Colon (tissue), 2 donors: ENCODE results near the gene ESRRA.

Experiments
- FAIRE-seq: peaks from 2 replicates; lab custom pipeline; 2012; peaks lifted over from hg19 to GRCh38; lab: Jason Lieb, UNC
- donor health status: control.
- donor health status: control.

Gene ESRRA

DNA sequence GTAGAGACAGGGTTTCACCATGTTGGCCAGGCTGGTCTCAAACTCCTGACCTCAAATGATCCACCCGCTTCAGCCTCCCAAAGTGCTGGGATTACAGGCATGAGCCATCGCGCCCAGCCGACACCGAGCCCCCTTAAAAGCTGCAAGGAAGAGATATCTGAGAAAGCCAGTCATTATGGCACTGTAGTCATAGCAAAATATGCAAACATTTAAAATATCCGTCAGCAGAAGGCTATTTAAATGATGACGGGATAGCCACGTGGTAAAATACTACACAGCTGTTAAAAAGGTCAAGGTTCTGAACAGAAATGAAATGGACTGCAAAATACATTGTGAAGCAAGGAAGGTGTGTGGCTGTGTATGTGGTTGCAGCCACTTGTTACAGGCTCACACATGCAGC lies 28.2 kb downstream of the ESRRA start:
- no peak for FAIRE-seq

GRCh38 chr11:64334764-64335735 lies 29.7 kb downstream of the ESRRA start:
- no peak for FAIRE-seq

DNA sequence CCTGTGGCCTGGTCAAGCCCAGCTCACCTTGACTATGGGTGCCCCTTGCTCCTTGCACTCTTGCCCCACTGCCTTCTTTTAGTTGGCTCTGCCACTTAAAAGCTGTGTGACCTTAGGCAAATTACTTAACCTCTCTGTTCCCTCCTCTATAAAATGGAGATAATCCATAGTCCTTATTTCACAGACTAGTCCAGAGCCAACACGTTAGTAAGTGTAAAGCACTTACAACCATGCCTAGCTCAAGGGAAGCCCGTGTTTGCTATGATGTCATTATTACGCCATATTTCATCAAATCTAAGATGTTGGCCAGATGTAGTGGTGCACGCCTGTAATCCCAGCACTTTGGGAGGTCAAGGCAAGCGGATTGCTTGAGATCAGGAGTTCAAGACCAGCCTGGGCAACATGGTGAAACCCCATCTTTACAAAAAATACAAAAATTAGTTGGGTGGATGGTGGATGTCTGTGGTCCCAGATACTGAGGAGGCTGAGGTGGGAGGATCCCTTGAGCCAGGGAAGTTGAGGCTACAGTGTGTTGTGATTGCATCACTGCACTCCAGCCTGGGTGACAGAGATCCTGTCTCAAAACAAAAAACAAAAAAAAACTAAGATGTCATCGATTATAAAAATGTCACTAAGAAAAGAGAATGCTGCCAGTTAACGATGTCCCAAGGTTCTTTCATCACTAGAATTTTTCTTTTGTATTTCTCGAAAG lies 32.4 kb downstream of the ESRRA start:
- no peak for FAIRE-seq

- no peak for FAIRE-seq
Observed at GRCh38 chr11:64338716-64339115, 33.4 kb downstream of the ESRRA start.

- no peak for FAIRE-seq
Observed at GRCh38 chr11:64339286-64339685, 34.0 kb downstream of the ESRRA start.

- FAIRE-seq = no peak
Observed at GRCh38 chr11:64339754-64340408, 34.6 kb downstream of the ESRRA start, which contains the start of gene CCDC88B. CCDC88B (plus strand) TSS chr11:64340204; CDS start chr11:64340267, 63 bp downstream.

DNA sequence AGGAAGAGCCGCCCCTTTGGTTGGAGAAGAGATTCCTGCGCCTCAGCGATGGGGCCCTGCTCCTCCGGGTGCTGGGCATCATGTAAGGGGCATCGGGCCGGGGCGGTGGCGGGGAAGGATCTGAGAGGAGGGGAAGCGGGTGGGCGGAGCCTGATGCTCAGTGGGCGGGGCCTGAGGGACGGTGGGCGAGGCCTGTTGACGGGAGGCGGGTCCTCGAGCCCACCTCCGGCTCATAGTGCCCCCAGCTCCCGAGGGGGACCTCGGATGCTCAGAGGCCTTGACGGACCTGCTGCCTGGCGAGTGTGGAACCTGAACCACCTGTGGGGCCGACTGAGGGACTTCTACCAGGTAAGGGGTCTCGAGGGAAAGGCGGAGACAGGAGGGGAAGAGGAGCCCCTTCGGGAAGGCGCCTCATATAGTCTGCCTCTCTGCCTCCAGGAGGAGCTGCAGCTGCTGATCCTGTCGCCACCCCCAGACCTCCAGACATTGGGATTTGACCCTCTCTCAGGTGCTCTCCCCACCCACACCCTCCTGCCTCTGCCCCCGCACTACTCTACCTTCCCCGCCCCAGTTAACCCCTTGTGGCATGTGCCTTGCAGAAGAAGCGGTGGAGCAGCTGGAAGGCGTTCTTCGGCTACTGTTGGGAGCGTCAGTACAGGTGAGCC lies 35.5 kb downstream of the ESRRA start:
- FAIRE-seq = no peak

- FAIRE-seq = no peak
Observed at GRCh38 chr11:64341429-64341828, 36.1 kb downstream of the ESRRA start.

GRCh38 chr11:64341851-64342791 lies 36.8 kb downstream of the ESRRA start:
- FAIRE-seq = no peak

- FAIRE-seq = no peak
Observed at GRCh38 chr11:64342869-64343745, 37.8 kb downstream of the ESRRA start.

- FAIRE-seq = no peak
Observed at GRCh38 chr11:64343767-64344559, 38.6 kb downstream of the ESRRA start.

DNA sequence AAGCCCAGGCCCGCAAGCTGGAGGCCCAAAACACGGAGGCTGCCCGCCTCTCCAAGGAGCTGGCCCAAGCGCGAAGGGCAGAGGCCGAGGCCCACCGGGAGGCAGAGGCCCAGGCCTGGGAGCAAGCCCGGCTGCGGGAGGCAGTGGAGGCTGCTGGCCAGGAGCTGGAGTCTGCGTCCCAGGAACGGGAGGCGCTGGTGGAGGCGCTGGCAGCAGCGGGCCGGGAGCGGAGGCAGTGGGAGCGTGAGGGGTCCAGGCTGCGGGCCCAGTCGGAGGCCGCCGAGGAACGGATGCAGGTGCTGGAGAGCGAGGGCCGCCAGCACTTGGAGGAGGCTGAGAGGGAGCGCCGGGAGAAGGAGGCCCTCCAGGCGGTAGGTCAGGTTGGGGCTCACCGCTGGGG lies 39.5 kb downstream of the ESRRA start:
- FAIRE-seq = no peak

GRCh38 chr11:64347193-64347867 lies 42.0 kb downstream of the ESRRA start:
- FAIRE-seq = no peak

DNA sequence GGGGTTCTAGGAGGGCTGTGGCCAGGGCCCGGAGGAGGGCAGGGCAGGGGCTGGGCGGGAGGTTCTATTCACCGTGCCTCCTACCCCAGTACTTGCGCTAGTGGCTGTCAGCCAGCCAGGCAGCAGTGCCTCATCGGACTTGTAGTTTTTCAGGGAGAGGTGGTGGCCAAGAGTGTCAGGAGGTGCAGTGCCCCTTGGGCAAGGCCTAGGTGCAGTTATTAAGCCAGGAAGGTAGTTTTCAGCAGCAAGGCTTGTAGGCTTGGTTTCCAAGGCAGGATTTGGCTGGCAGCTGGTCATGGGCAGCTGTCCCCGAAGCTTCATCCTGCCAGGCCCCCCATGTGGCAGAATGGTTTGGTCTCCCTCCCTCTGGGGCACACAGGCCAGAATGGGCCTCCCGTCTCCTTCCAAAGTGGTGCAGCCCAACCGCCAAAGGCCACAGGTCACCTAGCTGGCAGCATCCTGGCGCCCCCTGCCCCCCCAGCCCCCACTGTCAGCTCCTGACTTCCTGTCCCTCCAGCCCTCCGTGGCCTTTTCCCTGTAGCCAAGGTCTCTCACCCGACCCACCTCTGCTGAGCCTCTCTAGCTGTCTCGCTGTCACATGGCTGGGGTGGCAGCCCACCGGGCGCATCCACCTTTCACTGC lies 43.2 kb downstream of the ESRRA start:
- FAIRE-seq = no peak

DNA sequence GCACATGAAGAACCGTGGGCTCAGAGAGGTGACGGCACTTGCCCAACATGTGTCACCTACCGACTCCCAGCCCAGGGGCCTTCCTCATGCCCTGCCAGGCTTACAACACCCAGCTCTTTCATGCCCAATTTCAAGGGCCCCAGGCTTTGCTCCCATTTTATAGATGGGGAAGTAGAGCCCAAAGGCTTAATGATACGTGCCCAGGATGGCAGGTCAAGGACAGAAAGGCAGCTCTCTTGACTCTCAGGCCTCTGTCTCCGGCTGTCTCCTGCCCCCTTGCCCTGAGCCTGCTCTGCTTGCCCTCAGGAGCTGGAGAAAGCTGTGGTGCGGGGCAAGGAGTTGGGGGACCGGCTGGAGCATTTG lies 43.7 kb downstream of the ESRRA start:
- no peak for FAIRE-seq

- no peak for FAIRE-seq
Observed at GRCh38 chr11:64349404-64349803, 44.1 kb downstream of the ESRRA start.

DNA sequence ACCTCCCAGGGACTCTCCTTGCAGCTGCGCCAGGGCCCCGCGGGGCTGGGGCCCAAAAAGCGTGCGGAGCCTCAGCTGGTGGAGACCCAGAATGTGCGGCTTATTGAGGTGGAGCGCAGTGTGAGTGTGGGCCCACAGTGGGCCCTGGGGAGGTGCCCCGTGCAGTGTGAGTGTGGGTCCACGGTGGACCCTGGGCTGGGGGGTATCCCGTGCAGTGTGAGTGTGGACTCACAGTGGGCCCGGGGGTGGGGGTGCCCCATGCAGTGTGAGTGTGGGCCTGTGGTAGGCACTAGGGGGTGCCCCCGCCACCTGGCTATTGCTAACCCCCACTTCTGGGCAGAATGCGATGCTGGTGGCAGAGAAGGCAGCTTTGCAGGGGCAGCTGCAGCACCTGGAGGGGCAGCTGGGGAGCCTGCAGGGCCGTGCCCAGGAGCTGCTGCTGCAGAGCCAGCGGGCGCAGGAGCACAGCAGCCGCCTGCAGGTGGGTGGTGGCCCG lies 45.9 kb downstream of the ESRRA start:
- FAIRE-seq = no peak
